Measurements from ENCODE around the gene GALNT18. TPM values are rescaled to one million over a fixed set of nuclear protein-coding genes. Genes with fewer than 3 reads are reported as not detected.

The GALNT18 gene
- total and polyA plus RNA-seq, 2 of the 4 experiments (the other 2 are of a cell fraction) = 9.5 to 11.3 TPM

- ChIA-PET CTCF (no interaction called here), POLR2A (ENCODE audit: unreplicated experiment) (no interaction called here)
- no peak overlapping the region for H3K18ac ChIP-seq (ENCODE audit: low read depth, low read length)
- peak overlapping the region in 1 of 2 experiments; percentile 25; a peak in 1 of 4 replicates for H4K8ac ChIP-seq (ENCODE audit: low read depth in 2 of 2, low read length in 2 of 2)
- in situ Hi-C loops (cut with MboI; ENCODE audit: low sequenced_read_pairs) = no loop called here
- peak overlapping the region; percentile 23; the same call in 1 of the 2 replicates for H3K4ac ChIP-seq (ENCODE audit: low read depth, low read length)
- TF ChIP-seq RFX5 (IDR thresholded peaks at IDR 0.05; ENCODE audit: low read depth, low read length) (no peak), MAFK (IDR thresholded peaks at IDR 0.05; ENCODE audit: low read depth, low read length) (no peak), FOS (IDR thresholded peaks at IDR 0.05; ENCODE audit: low read depth, low read length) (no peak), POLR2A (IDR thresholded peaks at IDR 0.05; ENCODE audit: low read depth, low read length) (no peak), ELK1 (IDR thresholded peaks at IDR 0.05; ENCODE audit: borderline replicate concordance, low read depth, low read length) (no peak), USF2 (IDR thresholded peaks at IDR 0.05; ENCODE audit: low read depth, low read length) (peak; percentile 77)
- no peak overlapping the region for H2BK20ac ChIP-seq (ENCODE audit: low read depth, low read length)
- no TSS peak for BruUV-seq (replicated peaks)
- H3K9ac ChIP-seq (ENCODE audit: low read depth, low read length) = no peak overlapping the region
- H3K27ac ChIP-seq (ENCODE audit: insufficient read depth, low read length) = no peak overlapping the region
- no peak overlapping the region for H2BK5ac ChIP-seq (ENCODE audit: low read depth, low read length, poor library complexity, severe bottlenecking)
- dilution Hi-C loops (cut with HindIII; ENCODE audit: low sequenced_read_pairs, unreplicated experiment) = no loop called here
- no peak overlapping the region for H3K4me2 ChIP-seq (ENCODE audit: low read depth, low read length)
- no peak overlapping the region for H2AFZ ChIP-seq (replicated peaks; ENCODE audit: low read length, poor library complexity)
- H4K20me1 ChIP-seq (ENCODE audit: insufficient read depth, low read length) = no peaks in the 10 kb centered on the region
- peaks cover 3% of the 10 kb centered on the region; the same call in 1 of the 2 replicates for H3K9me1 ChIP-seq (ENCODE audit: insufficient read depth, low read length)
- H2BK120ac ChIP-seq (ENCODE audit: low read depth, low read length) = no peak overlapping the region
- no peak overlapping the region for H3K23ac ChIP-seq (ENCODE audit: low read depth, low read length)
- no peaks in the 10 kb centered on the region for H3K79me1 ChIP-seq (ENCODE audit: low read depth in 1 of 2, low read length in 2 of 2)
- H4K5ac ChIP-seq (ENCODE audit: low read depth, low read length) = no peak overlapping the region
- ATAC-seq (ENCODE audit: low read depth) (peak; percentile 65), DNase-seq (peak; percentile 41)
- no peak overlapping the region for H2AK9ac ChIP-seq (replicated peaks; ENCODE audit: low read depth, low read length, poor library complexity)
- H3K14ac ChIP-seq (replicated peaks; ENCODE audit: low read depth, low read length) = no peak overlapping the region
- peak overlapping the region; percentile 24 for H4K91ac ChIP-seq (ENCODE audit: insufficient read depth, low read depth, low read length)
- H2AK5ac ChIP-seq (ENCODE audit: low read depth, low read length) = 0 out of 2 replicates have a peak overlapping the region, but pooled peaks have one; percentile 9
- intact Hi-C loops (cut with micrococcal nuclease) = loop anchor here (10.0 kb wide), 1 partner anchor 221 kb away; the partner anchor contains the start of gene GALNT18
- H3K36me3 ChIP-seq (ENCODE audit: control insufficient read depth, insufficient read depth, low read length) = no peaks in the 10 kb centered on the region
- 69% methylated on average over 4 of the region's 20 CpGs; no CpG with 5 or more reads in 1 of the 2 experiments for WGBS, 2 experiments (ENCODE audit: extremely low coverage in 2 of 2, insufficient read length in 1 of 2)
- no peaks in the 10 kb centered on the region for H3K9me3 ChIP-seq (ENCODE audit: control insufficient read depth, insufficient read depth, low read length)
- no peak overlapping the region for H2BK15ac ChIP-seq (ENCODE audit: low read depth, low read length)
- no peak overlapping the region for H3K4me3 ChIP-seq (ENCODE audit: insufficient read depth, low read depth, low read length)
- peaks cover 5% of the 10 kb centered on the region; the same call in 1 of the 2 replicates for H3K27me3 ChIP-seq (ENCODE audit: control insufficient read depth, insufficient read depth, low read length)
- H3K4me1 ChIP-seq (ENCODE audit: control insufficient read depth, insufficient read depth, low read length) = peaks cover 4% of the 10 kb centered on the region; the same call in 1 of the 2 replicates
- no peak overlapping the region for H3K56ac ChIP-seq (ENCODE audit: extremely low read depth, insufficient read depth, low read length)
Measured at GRCh38 chr11:11403763-11404725, 217.8 kb downstream of the GALNT18 start.

Data from IMR-90 (cell line).